PC-9 (cell line): Measurements from ENCODE around the gene CCDC43.

ENCODE experiments used
- EZH2 ChIP-seq: fragments of 200-600 bp; sonication (generic); IDR thresholded peaks from 2 replicates; pipeline ENCODE4 v1.8.0; 2017; ENCODE audit warnings: antibody characterized with exemption, low read depth
- TF ChIP-seq, protein P1 (sequence below): fragments of 200-600 bp; sonication (generic); conservative IDR thresholded peaks from 2 replicates; pipeline ENCODE4 v1.6.1; 2017; ENCODE audit warnings: mixed run types, antibody characterized with exemption, mild to moderate bottlenecking, moderate library complexity

DNA sequence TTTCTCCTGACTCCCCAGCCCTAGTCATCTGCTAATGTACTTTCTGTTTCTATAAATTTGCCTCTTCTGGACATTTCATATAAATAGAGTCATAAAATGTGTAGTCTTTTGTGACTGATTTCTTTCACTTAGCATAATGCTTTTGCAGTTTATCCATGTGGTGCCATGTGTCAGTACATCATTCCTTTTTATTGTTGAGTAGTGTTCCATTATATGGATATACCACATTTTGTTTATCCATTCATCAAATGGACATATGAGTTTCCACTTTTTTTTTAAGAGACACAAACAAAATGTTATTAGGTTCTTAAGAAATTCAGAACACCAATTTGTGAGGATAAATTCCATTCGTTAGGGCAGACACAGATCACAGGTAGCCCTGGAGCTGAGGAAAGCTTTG is 29.9 kb upstream of the CCDC43 start:
- no peak for TF ChIP-seq EZH2
- TF ChIP-seq, protein P1, sequence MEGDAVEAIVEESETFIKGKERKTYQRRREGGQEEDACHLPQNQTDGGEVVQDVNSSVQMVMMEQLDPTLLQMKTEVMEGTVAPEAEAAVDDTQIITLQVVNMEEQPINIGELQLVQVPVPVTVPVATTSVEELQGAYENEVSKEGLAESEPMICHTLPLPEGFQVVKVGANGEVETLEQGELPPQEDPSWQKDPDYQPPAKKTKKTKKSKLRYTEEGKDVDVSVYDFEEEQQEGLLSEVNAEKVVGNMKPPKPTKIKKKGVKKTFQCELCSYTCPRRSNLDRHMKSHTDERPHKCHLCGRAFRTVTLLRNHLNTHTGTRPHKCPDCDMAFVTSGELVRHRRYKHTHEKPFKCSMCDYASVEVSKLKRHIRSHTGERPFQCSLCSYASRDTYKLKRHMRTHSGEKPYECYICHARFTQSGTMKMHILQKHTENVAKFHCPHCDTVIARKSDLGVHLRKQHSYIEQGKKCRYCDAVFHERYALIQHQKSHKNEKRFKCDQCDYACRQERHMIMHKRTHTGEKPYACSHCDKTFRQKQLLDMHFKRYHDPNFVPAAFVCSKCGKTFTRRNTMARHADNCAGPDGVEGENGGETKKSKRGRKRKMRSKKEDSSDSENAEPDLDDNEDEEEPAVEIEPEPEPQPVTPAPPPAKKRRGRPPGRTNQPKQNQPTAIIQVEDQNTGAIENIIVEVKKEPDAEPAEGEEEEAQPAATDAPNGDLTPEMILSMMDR, result no peak
